ENCODE data around the gene PTPN5.

Gene PTPN5

GRCh38 chr11:18739685-18740084 is 51.9 kb downstream of the PTPN5 start:
- no peak for DNase-seq (ENCODE audit: low spot score)

GRCh38 chr11:18737642-18738041 is 54.0 kb downstream of the PTPN5 start:
- no peak for DNase-seq (ENCODE audit: low spot score)

GRCh38 chr11:18736590-18737148 is 54.9 kb downstream of the PTPN5 start:
- no peak for DNase-seq (ENCODE audit: low spot score)

- no peak for DNase-seq (ENCODE audit: low spot score)
These were observed 58.4 kb downstream of the PTPN5 start for GRCh38 chr11:18733202-18733601.

- DNase-seq (ENCODE audit: low spot score), result peak; percentile 72
These were observed 59.4 kb downstream of the PTPN5 start for GRCh38 chr11:18731949-18732821.

- no peak for DNase-seq (ENCODE audit: low spot score)
These were observed 60.2 kb downstream of the PTPN5 start for GRCh38 chr11:18731441-18731840.

GRCh38 chr11:18730020-18730419 is 61.6 kb downstream of the PTPN5 start:
- DNase-seq (ENCODE audit: low spot score), result no peak

GRCh38 chr11:18729426-18729825 is 62.2 kb downstream of the PTPN5 start:
- DNase-seq (ENCODE audit: low spot score), result no peak

- no peak for DNase-seq (ENCODE audit: low spot score)
These were observed 62.9 kb downstream of the PTPN5 start for GRCh38 chr11:18728658-18729057.

- DNase-seq (ENCODE audit: low spot score), result peak; percentile 52
These were observed 63.9 kb downstream of the PTPN5 start for GRCh38 chr11:18727479-18728236.

- DNase-seq (ENCODE audit: low spot score), result no peak
These were observed 65.6 kb downstream of the PTPN5 start, which contains the start of gene IGSF22 for GRCh38 chr11:18726040-18726439. IGSF22 (minus strand) TSS chr11:18726188; CDS start chr11:18724236, 1,952 bp downstream.

GRCh38 chr11:18723991-18724390 is 67.6 kb downstream of the PTPN5 start:
- no peak for DNase-seq (ENCODE audit: low spot score)

GRCh38 chr11:18722293-18722637 is 69.3 kb downstream of the PTPN5 start:
- no peak for DNase-seq (ENCODE audit: low spot score)

GRCh38 chr11:18721561-18722292 is 69.9 kb downstream of the PTPN5 start:
- peak; percentile 52 for DNase-seq (ENCODE audit: low spot score)

GRCh38 chr11:18720808-18721560 is 70.6 kb downstream of the PTPN5 start:
- DNase-seq (ENCODE audit: low spot score), result peak; percentile 76

GRCh38 chr11:18720091-18720807 is 71.3 kb downstream of the PTPN5 start:
- DNase-seq (ENCODE audit: low spot score), result no peak

GRCh38 chr11:18715476-18715875 is 76.1 kb downstream of the PTPN5 start:
- DNase-seq (ENCODE audit: low spot score), result no peak

GRCh38 chr11:18714443-18714780 is 77.2 kb downstream of the PTPN5 start:
- no peak for DNase-seq (ENCODE audit: low spot score)

GRCh38 chr11:18713646-18714442 is 77.8 kb downstream of the PTPN5 start:
- no peak for DNase-seq (ENCODE audit: low spot score)

GRCh38 chr11:18710545-18710944 is 81.1 kb downstream of the PTPN5 start:
- no peak for DNase-seq (ENCODE audit: low spot score)
